Measurements from ENCODE around the gene FGF14.

- no peak for TF ChIP-seq CTCF (IDR thresholded peaks at IDR 0.05)
- no peak for TF ChIP-seq ZFX (IDR thresholded peaks at IDR 0.05; ENCODE audit: borderline replicate concordance)
These were observed 663.5 kb downstream of the FGF14 start for GRCh38 chr13:101738336-101738735.

All from 22Rv1 (cell line).